HTERT RPE-1 (cell line): ENCODE measurements around the gene PLA2G2F.

Experiments
- in situ Hi-C: fragments of 300-500 bp; cut with MboI; formaldehyde crosslinking; loops from 4 replicates; pipeline ENCODE4 v1.14.3; 2020; ENCODE audit warnings: low sequenced_read_pairs

Gene PLA2G2F

DNA sequence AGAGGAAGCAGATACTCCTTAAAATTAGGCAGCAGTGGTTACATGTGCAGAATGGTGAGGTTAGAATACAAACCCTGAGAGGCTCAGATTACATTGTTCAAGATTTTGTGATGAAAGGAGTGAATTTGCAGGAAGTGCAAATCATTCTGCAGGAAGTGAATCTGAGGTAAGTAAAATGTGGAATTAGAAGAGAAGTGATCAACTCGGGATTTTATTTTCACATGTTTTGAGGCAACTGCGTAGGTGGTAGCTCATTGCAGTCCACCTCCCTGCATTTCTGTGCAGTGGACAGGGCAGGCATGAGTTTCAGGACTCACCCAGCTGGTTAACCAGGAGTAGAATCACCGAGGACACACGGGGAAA lies 49.3 kb downstream of the PLA2G2F start:
- in situ Hi-C loops: no loop called here

DNA sequence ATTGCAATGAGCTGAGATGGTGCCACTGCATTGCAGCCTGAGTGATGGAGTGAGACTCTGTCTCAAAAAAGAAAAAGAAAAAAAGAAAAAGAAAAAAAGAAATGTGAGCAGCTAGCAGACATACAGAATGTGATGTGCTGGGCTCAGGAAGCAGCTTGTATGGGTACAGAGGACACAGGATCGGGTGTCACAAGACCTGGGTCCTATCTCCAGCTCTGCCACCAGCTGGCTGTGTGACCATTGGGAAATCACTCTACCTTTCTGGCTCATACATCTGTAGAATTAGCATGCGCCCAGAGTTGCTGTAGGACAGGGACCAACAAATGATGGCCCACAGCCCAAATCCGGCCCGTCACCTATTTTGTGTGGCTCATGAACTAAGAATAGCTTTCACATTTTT lies 50.5 kb downstream of the PLA2G2F start:
- in situ Hi-C loops: no loop called here

DNA sequence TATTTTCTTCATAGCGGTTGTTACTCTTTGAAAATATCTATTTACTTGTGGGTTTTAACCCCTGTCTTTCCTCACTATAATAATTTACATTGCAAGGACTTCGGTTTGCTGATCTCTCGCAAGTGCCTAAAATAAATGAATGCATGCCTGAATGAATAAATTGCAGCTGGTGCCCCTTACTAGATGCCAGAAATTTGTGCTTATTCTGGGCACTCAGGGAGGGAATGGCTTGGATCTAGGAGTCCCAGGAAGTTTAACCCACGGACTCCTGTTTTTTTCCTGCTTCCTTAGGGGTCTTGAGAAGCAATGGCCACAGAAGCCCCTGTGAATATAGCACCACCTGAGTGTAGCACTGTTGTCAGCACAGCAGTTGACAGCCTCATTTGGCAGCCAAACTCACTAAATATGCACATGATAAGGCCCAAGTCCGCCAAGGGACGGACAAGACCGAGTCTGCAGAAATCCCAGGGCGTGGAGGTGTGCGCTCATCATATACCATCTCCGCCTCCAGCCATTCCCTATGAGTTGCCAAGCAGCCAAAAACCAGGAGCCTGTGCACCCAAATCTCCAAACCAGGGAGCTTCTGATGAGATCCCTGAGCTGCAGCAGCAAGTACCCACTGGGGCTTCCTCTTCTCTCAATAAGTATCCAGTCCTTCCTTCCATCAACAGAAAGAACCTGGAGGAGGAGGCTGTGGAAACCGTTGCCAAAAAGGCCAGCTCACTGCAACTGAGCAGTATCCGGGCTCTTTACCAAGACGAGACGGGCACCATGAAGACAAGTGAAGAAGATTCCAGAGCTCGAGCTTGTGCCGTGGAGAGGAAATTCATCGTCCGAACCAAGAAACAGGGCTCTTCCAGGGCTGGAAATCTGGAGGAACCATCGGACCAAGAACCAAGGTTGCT lies 51.4 kb downstream of the PLA2G2F start:
- in situ Hi-C loops: no loop called here

DNA sequence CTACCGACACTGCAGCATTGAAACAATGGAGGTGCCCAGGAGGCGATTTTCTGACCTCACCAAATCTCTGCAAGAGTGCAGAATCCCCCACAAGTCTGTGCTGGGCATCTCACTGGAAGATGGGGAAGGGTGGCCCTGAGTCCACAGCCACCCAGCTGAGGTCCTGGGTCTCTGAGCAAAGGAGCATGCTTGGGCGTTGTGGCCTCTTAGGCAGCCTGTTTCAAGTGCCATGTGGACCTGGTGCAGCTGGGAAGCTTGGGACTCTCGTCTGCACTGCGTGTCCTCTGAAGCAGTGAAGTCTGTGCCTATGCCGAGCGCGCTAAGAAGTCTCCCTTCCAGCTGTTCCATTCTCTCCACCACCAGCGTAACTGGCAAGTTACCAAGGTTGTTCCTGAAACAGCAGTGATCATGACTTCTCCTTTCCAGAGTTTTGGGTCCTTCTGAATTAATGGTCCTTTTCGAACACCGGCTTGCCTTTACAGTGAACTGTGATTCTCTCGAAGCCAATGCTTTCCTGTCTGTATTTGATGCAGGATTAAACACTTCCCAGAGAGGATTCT lies 52.2 kb downstream of the PLA2G2F start:
- in situ Hi-C loops: no loop called here

DNA sequence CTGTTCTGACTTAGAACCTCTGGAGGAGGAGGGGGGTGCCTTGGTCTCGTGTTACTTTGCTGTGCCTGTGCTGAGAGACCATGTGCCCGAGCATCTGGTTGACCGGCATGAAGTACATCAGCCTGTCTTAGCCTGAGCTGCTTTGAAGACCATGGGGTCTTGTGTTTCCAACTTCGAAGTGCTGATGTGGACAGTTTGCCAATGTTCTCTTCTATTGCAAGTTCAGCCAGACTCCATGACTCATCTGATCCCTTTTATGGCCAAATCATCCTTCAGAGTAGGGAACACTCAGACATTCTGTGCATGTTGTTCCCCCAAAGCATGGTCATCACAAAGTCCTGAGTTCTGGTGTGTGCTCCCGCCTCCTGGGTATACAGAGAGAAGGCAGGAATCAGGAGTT lies 53.2 kb downstream of the PLA2G2F start:
- in situ Hi-C loops: no loop called here

DNA sequence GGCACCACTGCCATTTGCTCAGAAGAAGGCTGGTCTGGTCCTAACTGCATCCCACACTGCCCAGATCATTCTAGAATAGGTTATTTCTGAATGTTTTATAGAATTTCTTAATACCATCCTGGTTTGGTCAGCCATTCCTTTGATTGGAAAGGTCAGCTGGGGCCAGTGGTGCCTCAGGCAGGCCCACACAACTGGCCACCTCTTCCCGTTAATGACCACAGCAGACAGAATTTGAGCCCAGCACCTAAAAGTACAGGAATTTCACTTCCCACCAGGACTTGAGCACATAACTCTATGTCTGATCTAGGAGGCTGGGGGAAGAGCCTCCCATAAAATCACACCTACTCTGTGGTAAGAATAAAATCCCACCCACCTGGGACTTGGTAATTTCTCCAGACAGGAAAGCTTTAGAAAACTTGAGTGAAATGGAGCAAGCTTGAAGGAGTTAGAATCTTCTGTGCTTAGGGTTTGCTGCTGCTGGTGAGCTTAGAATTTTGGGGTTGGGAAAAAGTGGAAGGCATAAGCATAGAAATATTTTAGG lies 53.8 kb downstream of the PLA2G2F start:
- in situ Hi-C loops: no loop called here

DNA sequence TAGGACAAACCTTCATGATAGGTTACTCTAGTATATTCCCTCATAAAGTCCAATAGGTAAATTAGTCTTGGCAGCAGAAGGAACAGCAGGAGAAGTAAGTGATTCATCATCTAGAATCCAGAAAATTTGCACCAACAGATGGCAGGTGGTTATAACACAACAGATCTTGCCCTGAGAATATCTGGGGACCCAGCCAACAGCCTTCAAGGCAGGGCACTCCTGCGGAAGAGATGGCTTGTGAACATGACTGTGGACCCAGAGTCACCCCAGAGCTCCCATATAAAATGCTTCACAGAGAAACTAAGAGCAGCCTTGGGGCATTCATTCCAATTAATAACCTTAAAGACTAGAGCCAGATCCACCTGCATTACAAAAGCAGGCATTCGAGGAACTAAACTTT lies 55.1 kb downstream of the PLA2G2F start:
- in situ Hi-C loops: no loop called here

DNA sequence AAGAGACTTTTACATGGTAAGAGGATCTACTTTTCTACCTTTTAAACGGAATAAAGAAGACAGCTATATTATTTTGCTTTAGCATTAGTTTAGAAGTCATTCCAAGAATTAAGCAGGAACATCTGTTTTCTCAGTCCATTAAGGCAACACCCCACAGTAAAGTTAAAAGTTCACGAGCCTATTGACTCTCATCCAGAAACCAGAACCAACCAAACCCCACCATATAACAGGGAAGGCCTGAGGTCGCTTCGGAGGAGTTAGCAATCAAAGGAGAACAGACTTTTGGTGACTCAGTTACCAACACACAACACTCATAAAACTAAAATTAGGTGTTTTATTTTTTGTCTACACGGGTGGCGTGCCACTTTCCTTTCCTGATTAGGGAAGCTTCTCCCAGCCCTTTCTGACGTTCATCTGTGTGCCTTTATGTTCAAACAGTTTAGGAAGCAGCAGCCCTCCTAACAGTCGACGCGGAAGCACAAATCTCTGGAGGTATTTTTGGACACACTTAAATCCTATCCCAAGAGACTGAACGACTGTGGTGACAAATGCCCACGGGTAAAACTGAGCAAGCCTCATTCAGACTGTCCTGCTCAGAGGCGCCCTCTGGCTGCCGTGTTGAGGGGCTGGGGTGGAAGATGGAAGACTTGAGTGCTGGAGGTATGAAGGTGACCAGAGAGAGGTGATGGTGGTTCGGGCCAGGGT lies 55.8 kb downstream of the PLA2G2F start:
- in situ Hi-C loops: no loop called here

DNA sequence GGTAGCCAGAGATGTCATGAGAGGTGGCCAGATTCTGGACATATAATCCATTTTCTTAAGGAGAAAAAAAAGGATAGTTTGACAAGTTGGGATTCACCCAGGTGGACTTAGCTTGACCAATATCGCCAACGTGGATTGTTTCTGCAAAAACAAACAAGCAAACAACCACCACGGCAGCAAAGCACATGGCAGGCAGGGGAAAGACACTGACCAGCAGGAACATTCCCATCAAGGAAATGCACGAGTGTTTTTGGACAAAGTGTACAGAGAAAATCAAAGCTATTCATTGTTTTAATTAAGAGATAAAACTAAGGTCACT lies 56.3 kb downstream of the PLA2G2F start:
- in situ Hi-C loops: no loop called here

DNA sequence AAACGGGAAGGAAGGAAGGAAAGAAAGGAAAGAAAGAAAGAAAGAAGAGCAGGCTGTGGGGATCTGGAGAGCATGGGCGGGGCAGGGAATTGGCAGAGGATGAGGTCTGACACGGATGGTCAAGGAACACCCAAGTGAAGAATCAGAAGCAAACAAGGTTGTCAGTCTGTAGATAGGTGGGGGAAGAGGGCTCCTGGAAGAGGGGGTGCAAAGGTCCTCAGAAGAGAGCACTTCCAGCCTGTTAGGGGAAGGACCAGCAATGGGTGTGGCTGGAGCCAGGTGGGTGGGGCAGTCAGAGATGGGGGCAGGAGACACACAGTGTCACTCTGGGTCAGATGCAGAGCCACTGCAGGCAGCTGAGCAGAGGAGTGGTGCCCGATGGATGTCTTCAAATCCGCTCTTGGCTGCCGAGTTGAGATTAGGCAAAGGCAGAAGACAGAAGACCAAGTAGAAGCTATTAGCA lies 58.2 kb downstream of the PLA2G2F start:
- in situ Hi-C loops: no loop called here

DNA sequence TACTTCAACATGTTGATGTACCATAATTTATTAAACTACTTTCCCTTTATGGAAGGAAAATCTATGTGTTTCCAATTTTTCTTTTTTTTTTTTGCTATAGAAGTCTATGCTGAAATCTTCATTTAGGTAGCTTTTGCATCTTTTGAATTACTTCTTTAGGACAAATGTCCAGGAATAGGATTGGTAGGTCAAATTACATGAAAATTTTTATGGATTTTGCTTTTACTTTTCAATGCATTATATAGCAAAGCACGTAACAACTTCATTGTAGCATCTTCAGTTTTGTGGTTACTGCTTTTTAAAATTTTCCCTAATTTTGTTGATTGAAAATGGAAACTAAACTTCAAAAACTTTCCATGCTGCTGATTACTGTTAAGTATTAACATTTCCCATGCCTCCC lies 59.2 kb downstream of the PLA2G2F start:
- in situ Hi-C loops: no loop called here

DNA sequence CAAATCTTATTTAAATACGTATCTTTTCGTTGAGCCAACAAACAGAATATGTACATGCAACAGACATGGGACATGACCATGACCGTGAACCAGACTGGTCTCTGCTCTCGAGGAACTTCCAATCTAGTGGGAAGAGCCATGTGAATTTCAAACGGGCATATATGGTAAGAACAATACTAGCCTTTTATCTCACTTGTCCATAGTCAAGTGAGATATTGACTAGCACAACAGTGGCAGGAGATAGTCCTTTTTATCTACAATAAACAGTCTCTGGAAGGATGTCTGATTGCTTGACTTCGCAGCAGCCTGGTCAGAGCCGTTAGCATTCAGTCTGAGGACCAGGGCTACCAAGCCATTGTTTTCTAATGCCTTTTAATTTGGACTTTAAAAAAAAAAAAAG lies 59.8 kb downstream of the PLA2G2F start:
- in situ Hi-C loops: no loop called here

DNA sequence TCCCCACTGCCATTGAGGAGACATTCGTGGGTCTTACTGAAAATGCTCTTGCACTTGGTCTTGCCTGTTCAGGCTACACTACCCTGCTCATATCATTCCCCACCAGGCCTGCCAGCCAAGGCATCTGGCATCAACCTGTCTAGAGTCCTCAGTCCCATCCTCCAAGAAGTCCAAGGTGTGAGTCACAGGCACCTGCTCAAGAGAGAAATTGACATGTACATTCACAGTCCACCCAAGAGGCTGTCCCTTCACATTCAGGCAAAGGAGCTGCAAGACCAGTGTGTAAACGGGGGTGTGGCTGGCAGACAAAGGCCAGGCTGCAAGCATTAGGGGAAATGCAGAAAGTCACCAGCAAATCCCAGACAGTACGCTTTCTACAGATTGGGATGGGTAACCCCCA lies 60.3 kb downstream of the PLA2G2F start:
- in situ Hi-C loops: no loop called here

DNA sequence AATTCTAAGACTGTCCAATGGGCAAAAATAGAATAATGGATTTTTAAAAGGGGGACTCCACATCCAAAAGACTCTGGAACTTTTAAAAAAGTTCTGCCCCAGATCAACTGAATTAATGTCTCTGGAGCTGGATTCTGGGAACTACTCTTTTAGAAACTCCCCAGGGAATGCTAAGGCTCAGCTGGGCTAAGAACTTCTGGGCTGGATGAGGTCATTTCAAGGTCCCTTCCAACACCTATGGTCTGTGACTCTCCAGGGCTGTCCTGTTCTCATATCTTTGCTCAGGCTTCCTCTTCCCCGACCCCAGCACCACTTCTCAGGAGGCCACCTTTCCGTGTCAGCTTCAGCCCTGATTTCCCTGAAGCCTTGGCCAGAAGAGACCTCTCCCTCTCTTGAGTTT lies 60.7 kb downstream of the PLA2G2F start:
- in situ Hi-C loops: no loop called here
